OCI-LY3 (cell line): ENCODE results near the gene TAPT1.

Experiments
- CTCF ChIP-seq: fragments of 200-600, 300-600 bp; sonication (generic); IDR thresholded peaks from 2 replicates; pipeline ENCODE4 v1.5.1; 2014; ENCODE audit warnings: antibody characterized with exemption, low read length, low read depth
- EZH2phosphoT487 ChIP-seq: fragments of 200-600 bp; shearing (Covaris generic); IDR thresholded peaks from 2 replicates; pipeline ENCODE4 v1.6.1; 2018; ENCODE audit warnings: antibody characterized with exemption, mixed run types, low read depth

GRCh38 chr4:16226816-16227461 lies 668 bp upstream of the TAPT1 start:
- TF ChIP-seq CTCF (no peak), EZH2phosphoT487 (no peak)
